ENCODE results near the gene RPTOR.
"Not testable (repeated sequence)": the region's sequence is repeated elsewhere in the genome, so short reads cannot be mapped to it uniquely, and the experiment has no call there.

RPTOR gene

GRCh38 chr17:80873307-80873951 is 328.8 kb downstream of the RPTOR start:
- no peak for DNase-seq

DNA sequence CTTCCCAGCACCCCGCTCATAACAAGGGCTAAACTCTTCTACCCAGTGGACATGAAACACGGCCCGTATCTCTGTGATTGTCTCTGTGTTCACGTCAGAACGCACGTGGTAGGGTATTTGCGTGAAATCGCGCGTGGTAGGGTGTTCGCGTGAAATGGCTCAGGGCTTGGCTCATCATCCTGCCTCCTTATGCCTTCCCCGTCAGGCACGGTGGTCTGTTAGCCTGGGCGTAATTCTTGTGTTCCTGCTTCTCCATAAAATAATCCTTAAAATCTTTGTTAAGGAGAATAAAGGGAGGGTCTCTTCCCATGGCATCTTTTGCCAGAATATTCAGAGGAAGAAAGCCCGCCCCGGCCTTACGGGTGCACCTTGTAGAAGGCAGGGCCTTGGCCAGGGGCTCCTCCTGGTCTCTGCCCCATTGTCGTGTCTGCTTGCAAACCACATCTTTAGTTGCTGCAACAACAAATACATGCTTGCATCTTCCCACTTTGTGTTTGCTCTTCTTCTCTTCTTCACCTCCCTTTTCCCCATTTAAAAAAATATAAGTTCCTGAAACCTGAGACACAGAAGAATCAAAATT is 330.3 kb downstream of the RPTOR start:
- DNase-seq = no peak

- DNase-seq = not testable (repeated sequence)
Measured at GRCh38 chr17:80875480-80875995, 330.9 kb downstream of the RPTOR start.

GRCh38 chr17:80876456-80876949 is 331.9 kb downstream of the RPTOR start:
- not testable (repeated sequence) for DNase-seq

DNA sequence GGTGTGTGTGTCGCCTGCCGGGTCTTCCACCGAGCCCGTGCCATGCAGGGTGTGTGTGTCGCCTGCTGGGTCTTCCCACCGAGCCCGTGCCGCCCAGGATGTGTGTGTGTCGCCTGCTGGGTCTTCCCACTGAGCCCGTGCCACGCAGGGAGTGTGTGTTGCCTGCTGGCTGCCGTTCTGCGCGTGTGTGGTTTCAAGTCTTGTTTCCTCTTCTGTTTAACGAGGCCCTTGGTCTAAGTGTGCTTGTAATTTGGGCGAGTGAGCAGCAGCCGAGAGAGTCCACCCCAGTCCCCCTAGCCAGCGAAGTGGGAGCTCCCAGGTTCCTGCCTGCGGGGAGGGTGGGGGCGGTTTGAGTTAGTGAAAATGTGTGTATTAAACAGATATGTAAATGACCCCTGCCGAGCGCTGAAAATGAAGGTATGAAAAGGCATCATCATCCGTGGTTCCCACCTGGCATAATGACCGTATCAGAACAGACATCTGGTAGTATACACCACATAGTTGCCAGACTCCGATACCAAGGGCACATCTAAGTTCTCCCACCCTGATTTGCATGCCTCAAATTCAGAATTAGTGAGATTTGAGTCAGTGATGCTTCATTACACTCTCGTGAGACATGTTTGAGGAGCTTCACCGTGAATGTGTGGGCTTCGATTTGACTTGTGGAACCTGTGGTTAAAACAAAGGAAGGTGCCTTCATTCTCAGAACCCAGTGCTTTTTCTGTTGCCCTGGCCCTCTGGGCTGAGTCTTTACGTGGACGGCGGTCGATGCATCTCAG is 332.5 kb downstream of the RPTOR start:
- no peak for DNase-seq

GRCh38 chr17:80877729-80878303 is 333.2 kb downstream of the RPTOR start:
- DNase-seq = no peak

DNA sequence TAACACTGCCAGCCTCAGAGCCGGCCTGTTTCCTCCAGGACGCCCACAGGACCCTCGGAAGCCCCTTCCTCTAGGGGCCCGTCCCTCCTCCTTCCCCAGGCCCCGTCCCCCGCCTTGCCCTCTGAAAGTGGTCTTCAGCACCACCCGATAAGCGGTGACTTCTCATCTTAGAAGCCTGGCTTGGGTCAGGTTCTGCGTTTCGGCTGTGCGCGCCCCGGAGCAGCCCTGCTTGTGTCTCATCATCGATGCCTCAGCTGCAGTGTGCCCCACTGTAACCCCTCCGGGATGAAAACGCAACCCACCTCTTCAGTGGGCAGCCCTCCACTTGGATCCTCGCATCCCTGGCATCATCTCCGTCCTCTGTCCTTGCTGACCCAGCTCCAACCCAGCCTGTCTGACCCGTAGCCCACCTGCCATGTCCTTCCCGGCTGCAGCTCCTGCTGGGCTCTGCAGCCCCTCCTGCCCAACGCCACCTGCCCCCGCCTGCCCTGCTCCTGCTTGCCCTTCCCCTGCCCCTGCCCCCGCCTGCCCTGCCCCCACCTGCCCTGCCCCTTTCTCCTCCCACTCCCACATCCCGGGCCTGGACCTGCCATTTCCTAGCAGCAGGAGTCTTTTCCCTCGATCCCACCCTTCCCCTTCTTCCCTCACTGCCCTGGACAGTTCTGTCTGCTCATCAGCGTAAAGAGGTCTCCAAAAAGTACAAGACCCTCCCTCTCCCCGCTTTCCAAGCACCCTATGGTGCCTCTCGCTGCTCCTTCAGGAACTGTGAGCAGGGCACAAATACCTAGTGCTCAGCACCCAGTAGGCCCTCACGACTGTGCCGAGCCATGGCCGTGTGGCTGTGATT is 334.5 kb downstream of the RPTOR start:
- DNase-seq = no peak

GRCh38 chr17:80879723-80880647 is 335.3 kb downstream of the RPTOR start:
- no peak for DNase-seq

DNA sequence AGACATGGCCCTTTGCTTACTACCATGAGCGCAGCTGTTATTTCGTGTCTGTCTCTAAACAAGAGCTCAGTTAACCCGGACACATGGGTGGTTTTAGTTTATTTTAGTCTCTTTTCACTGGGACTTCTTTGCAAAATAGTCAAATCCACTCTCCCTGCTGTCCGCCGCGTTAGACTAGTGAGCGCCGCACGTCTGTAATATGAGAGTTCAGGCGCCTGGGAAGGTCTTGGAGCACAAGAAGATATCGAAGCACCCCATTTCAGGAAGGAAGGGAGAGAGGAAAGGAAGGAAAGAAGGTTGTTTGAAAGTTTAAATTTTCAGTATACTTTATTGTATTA is 336.0 kb downstream of the RPTOR start:
- DNase-seq = no peak

GRCh38 chr17:80881306-80881705 is 336.7 kb downstream of the RPTOR start:
- DNase-seq = no peak

GRCh38 chr17:80882323-80882722 is 337.7 kb downstream of the RPTOR start:
- DNase-seq = no peak

- no peak for DNase-seq
Measured at GRCh38 chr17:80882926-80883685, 338.5 kb downstream of the RPTOR start.

DNA sequence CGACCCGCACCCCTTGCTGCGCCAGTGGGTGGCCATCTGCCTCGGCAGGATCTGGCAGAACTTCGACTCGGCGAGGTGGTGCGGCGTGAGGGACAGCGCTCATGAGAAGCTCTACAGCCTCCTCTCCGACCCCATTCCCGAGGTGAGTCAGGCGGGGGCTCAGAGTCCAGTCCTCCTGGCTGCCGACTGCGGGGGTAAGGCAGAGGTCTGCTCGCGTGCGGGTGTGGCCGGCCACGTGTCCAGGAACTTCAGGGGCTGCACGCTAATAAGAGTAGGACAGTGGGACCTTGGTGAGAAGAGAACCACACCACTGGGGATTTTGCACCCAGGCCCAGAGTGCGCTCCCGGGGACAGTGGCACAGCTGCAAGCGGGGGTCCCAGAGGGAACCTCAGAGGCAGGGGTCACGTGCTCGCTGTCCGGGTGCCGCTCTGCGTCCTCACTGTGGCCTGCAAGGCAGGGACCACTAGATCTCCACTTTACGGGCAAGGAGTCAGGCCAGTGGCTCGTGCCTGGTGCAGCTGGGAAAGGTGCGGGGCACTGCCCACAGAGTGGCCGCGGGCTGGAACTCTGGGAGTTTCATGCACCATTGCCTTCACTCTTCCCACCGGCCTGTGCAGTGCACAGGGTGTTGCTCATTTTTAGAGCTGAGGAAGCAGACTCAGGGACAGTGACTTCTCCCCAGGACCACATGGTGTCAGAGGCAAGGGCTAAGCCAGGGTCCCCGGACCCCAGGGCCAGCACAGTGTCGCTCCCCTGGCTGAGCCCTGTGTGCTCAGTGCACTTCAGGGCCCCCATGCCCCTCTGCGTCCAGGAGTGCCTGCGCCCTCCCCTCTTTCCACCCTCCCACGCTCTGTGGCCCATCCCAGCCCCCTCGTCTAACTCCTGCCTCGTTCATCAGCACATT is 339.4 kb downstream of the RPTOR start:
- no peak for DNase-seq

GRCh38 chr17:80884811-80885210 is 340.2 kb downstream of the RPTOR start:
- no peak for DNase-seq

GRCh38 chr17:80885947-80886582 is 341.4 kb downstream of the RPTOR start:
- no peak for DNase-seq

DNA sequence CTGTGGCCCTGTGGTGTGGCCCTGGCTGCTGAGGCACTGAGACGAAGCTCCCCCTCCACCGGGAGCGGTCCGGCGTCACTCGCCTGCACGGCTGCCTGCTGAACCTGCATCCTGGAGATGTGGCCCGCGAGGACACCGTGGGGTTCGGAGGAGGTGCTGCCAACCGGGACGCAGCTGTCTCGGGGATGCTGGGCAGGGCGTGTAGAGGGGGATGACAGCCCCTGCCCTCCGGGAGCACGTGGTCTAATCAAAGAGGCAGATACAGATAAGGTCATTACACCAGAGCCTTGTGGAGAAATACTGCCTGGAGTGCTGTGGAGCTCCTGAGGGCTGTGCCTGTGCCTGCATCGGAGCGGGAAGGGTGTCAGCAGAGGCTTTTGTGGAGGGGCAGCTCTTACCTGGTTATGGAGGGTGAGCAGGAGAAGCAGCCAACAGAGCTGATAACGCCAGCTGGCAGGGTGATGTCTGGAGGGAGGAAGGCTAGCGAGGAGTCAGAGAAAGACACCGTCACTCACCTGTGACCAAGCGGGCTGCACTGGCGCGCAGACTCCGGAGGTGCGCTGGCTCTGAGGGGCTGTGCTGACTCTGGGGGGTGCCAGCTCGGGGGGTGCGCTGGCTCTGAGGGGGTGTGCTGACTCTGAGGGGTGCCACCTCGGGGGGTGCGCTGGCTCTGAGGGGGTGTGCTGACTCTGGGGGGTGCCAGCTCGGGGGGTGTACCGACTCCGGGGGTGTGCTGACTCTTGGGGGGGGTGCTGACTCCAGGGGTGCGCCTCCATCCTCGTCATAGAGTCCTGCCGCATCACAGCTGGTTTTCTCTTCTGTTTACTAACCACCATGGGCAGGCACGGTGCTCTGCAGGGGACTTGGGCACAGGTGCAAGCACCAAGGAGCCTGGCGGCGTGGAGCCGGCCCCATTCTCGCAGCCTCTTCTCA is 342.3 kb downstream of the RPTOR start:
- no peak for DNase-seq

DNA sequence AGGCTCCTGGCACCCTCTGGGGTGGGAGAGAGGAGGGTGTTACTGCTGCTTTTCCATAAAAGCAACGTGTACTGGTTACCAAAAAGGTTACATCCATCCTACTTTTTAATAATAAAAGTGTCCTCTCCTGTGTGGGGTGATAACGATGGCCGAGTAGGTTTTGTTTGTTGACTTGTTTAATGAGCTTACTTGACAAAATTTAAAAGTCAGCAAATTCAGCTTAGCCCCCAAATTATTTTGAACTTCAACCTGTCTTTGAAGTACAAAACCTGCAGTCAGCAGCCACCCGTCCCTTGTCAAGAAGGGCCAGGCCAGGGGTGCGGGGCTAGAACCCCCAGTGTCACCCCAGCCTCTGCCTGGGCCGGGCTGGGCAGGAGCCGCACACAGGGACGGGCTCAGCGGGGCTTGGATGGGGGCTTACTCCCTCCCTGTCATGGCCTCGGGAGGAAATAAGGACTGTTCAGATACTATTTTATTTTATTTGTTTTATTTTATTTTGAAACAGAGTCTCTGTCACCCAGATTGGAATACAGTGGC is 343.1 kb downstream of the RPTOR start:
- DNase-seq = no peak
